Hepatocyte (in vitro differentiated cells): ENCODE data around the gene CTNNBIP1.

Experiments used
- CTCF ChIP-seq: fragments of 200-600 bp; sonication (generic); IDR thresholded peaks from 2 replicates; pipeline ENCODE4 v1.5.1; 2016; ENCODE audit warnings: antibody characterized with exemption, mild to moderate bottlenecking; ENCODE audit not compliant: poor library complexity
- EZH2 ChIP-seq: fragments of 200-600 bp; sonication (generic); IDR thresholded peaks from 2 replicates; pipeline ENCODE4 v1.6.1; 2016; ENCODE audit warnings: antibody characterized with exemption, mild to moderate bottlenecking, borderline replicate concordance
- EZH2phosphoT487 ChIP-seq: fragments of 200-600 bp; sonication (generic); IDR thresholded peaks from one replicate; pipeline ENCODE4 v1.6.1; 2018; ENCODE audit warnings: antibody characterized with exemption, mild to moderate bottlenecking, low read depth, moderate library complexity; ENCODE audit not compliant: unreplicated experiment, severe bottlenecking

DNA sequence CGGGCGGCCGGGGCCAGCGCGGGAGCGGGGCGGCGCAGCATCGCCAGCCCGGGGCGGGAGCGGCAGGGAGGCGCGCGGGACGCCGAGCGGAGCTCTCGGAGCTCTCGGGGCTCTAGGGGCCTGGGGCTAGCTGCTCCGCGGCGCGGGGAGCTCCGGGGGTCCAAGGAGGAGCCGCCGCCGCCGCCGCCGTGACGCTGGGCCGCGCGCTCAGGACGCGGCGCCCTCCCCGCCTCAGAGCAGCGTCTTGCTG, 86.5 kb downstream of the CTNNBIP1 start:
- TF ChIP-seq CTCF, result no peak
- no peak for TF ChIP-seq EZH2
- no peak for TF ChIP-seq EZH2phosphoT487
